A549 (cell line): ENCODE results near the gene KLF5. TPM values are rescaled to one million over a fixed set of nuclear protein-coding genes. Genes with fewer than 3 reads are reported as not detected.

Source experiments
- ATAC-seq, 2 experiments: fragments of 200-7000 bp in 1 of 2; fragments of >200 bp in 1 of 2; cut with Nextera tagmentation in 1 of 2; cut with Tn5 transposase in 1 of 2; 3 replicates each; pipeline versions ENCODE4 v1.8.0 to v1.9.1; 2018 to 2020; ENCODE audit warnings: mild to moderate bottlenecking in 1 of 2, moderate library complexity in 1 of 2
- CTCF ChIA-PET: fragments of 300-600 bp; sonication (Branson Sonifier 250); formaldehyde crosslinking; extraction: SDS; loops from one replicate; lab custom pipeline; 2021; ENCODE audit warnings: antibody characterized with exemption, inconsistent platforms; lab: Yijun Ruan, JAX
- POLR2A ChIA-PET: fragments of 350-600 bp; formaldehyde crosslinking; extraction: SDS; loops from one replicate; lab custom pipeline; 2021; ENCODE audit warnings: antibody characterized with exemption, inconsistent platforms; lab: Yijun Ruan, JAX
- DNase-seq, 2 experiments: peaks; one replicate each; pipeline versions ENCODE4 v3.0.0 to v3.0.0-alpha.2; 2011 to 2016; ENCODE audit warnings: low read depth in 1 of 2, low spot score in 1 of 2
- FAIRE-seq: peaks from 2 replicates; lab custom pipeline; 2011; peaks lifted over from hg19 to GRCh38; lab: Jason Lieb, UNC
- H3K27ac ChIP-seq, 2 experiments: fragments of >200 bp; sonication (Bioruptor Twin); formaldehyde crosslinking; 3 replicates each; pipeline ENCODE4 v1.5.1; 2016 to 2017
- H3K4me1 ChIP-seq: fragments of >200 bp; sonication (Bioruptor Twin); formaldehyde crosslinking; 3 replicates; pipeline ENCODE4 v1.6.1; 2016
- H3K4me2 ChIP-seq: fragments of >200 bp; sonication (Bioruptor Twin); formaldehyde crosslinking; 3 replicates; pipeline ENCODE4 v1.6.1; 2016
- H3K4me3 ChIP-seq: fragments of >200 bp; sonication (Bioruptor Twin); formaldehyde crosslinking; 3 replicates; pipeline ENCODE4 v1.5.1; 2016
- H3K9me3 ChIP-seq: fragments of >200 bp; sonication (Bioruptor Twin); formaldehyde crosslinking; 3 replicates; pipeline ENCODE4 v1.6.1; 2016
- BHLHE40 ChIP-seq: IDR thresholded peaks from 2 replicates; pipeline ENCODE4 v1.6.1; 2012; ENCODE audit warnings: low read depth, low read length, inconsistent platforms
- CHD2 ChIP-seq: fragments of 150-350 bp; IDR thresholded peaks from 2 replicates; pipeline ENCODE4 v1.6.1; 2014; ENCODE audit warnings: low read length; ENCODE audit not compliant: partially characterized antibody
- CHD4 ChIP-seq: fragments of 200-600 bp; sonication (generic); IDR thresholded peaks from 2 replicates; pipeline ENCODE4 v1.6.1; 2016; ENCODE audit warnings: antibody characterized with exemption, mild to moderate bottlenecking, borderline replicate concordance
- ESRRA ChIP-seq: fragments of 150-350 bp; IDR thresholded peaks from 2 replicates; pipeline ENCODE4 v1.6.1; 2014; ENCODE audit warnings: mild to moderate bottlenecking, low read length, borderline replicate concordance
- FOSL2 ChIP-seq, 2 experiments: fragments of 450-650 bp in 1 of 2; fragments of >200 bp in 1 of 2; sonication (Bioruptor Twin) in 1 of 2; formaldehyde crosslinking; IDR thresholded peaks; 2 replicates each; pipeline versions ENCODE4 v1.5.0 to v1.6.1; 2016 to 2020; ENCODE audit warnings: mild to moderate bottlenecking in 1 of 2, moderate library complexity in 1 of 2
- GATA3 ChIP-seq: IDR thresholded peaks from 2 replicates; pipeline ENCODE4 v1.6.1; 2012; ENCODE audit warnings: borderline replicate concordance
- HDAC2 ChIP-seq: fragments of 200-600 bp; sonication (generic); IDR thresholded peaks from 2 replicates; pipeline ENCODE4 v1.6.1; 2016
- HOXB13 ChIP-seq: fragments of 250-450 bp; sonication (Bioruptor Pico); IDR thresholded peaks from 2 replicates; pipeline ENCODE4 v1.5.0; 2020; ENCODE audit warnings: low read depth, mild to moderate bottlenecking, moderate library complexity
- HOXB5 ChIP-seq: fragments of 250-450 bp; sonication (Bioruptor Pico); IDR thresholded peaks from 2 replicates; pipeline ENCODE4 v1.5.0; 2020; ENCODE audit warnings: mild to moderate bottlenecking, moderate library complexity
- JUNB ChIP-seq: fragments of >200 bp; sonication (Bioruptor Twin); formaldehyde crosslinking; IDR thresholded peaks from 2 replicates; pipeline ENCODE4 v1.6.1; 2016
- MAFK ChIP-seq: fragments of 450-650 bp; IDR thresholded peaks from 2 replicates; pipeline ENCODE4 v1.6.1; 2014; ENCODE audit not compliant: partially characterized antibody
- NFE2L2 ChIP-seq: fragments of 150-350 bp; conservative IDR thresholded peaks from 2 replicates; pipeline ENCODE4 v1.6.1; 2014; ENCODE audit warnings: low read length
- NPAS2 ChIP-seq: fragments of 250-450 bp; sonication (Bioruptor Pico); IDR thresholded peaks from 2 replicates; pipeline ENCODE4 v1.8.0; 2022; ENCODE audit warnings: mild to moderate bottlenecking, moderate library complexity, borderline replicate concordance
- NR3C1 ChIP-seq: fragments of >200 bp; sonication (Bioruptor Twin); formaldehyde crosslinking; IDR thresholded peaks from 3 replicates; pipeline ENCODE4 v1.6.1; 2017
- PHF8 ChIP-seq: fragments of 200-600 bp; sonication (generic); IDR thresholded peaks from 2 replicates; pipeline ENCODE4 v1.6.1; 2016; ENCODE audit warnings: low read depth, mild to moderate bottlenecking, antibody characterized with exemption, moderate library complexity, borderline replicate concordance
- POLR2AphosphoS2 ChIP-seq: conservative IDR thresholded peaks from 2 replicates; pipeline ENCODE4 v1.6.1; 2012; ENCODE audit warnings: low read length, improper control_type of control experiment, inconsistent platforms
- SREBF2 ChIP-seq: fragments of 450-650 bp; IDR thresholded peaks from 2 replicates; pipeline ENCODE4 v1.6.1; 2014; ENCODE audit warnings: mild to moderate bottlenecking, moderate library complexity
- ZC3H11A ChIP-seq: fragments of 450-650 bp; IDR thresholded peaks from 2 replicates; pipeline ENCODE4 v1.6.1; 2014; ENCODE audit warnings: antibody characterized with exemption, mild to moderate bottlenecking
- WGBS: methylation state at CpG from one replicate; pipeline ENCODE4 v1.1.6; 2017; ENCODE audit errors: missing lambda C conversion rate; 5-methylcytosine and 5-hydroxymethylcytosine counted together
- polyA plus RNA-seq, 4 experiments: library from polyadenylated mRNA; depleted of rRNA in 3 of 4; stranded (reverse); fragments of >200 nt; fragmentation: RNase III in 1 of 4; extraction: RNeasy Plus Mini Kit Qiagen cat#74134 plus additional on column Dnase treatment in 1 of 4; gene quantifications; 2 replicates in 3 of 4; 3 replicates in 1 of 4; pipeline ENCODE4 v1.2.3, GENCODE V29; 2011 to 2017
- TF ChIP-seq, protein P1 (sequence below): fragments of 250-450 bp; sonication (Bioruptor Pico); IDR thresholded peaks from 2 replicates; pipeline ENCODE4 v1.5.0; 2020; ENCODE audit warnings: low read depth, mild to moderate bottlenecking, moderate library complexity
- TF ChIP-seq, protein P2 (sequence below): fragments of 150-350 bp; IDR thresholded peaks from 2 replicates; pipeline ENCODE4 v1.6.1; 2014; ENCODE audit warnings: low read depth, mild to moderate bottlenecking, low read length
- TF ChIP-seq, protein P3 (sequence below): fragments of >200 bp; sonication (Bioruptor Twin); formaldehyde crosslinking; IDR thresholded peaks from 3 replicates; pipeline ENCODE4 v1.5.1; 2016
- TF ChIP-seq, protein P4 (sequence below): fragments of >200 bp; sonication (Bioruptor Twin); formaldehyde crosslinking; IDR thresholded peaks from 2 replicates; pipeline ENCODE4 v1.6.1; 2016
- TF ChIP-seq, protein P5 (sequence below): IDR thresholded peaks from 2 replicates; pipeline ENCODE4 v1.6.1; 2012

KLF5 gene
- polyA plus RNA-seq, 2 of the 4 experiments (the other 2 are of a cell fraction): 48.7 to 83.5 TPM

DNA sequence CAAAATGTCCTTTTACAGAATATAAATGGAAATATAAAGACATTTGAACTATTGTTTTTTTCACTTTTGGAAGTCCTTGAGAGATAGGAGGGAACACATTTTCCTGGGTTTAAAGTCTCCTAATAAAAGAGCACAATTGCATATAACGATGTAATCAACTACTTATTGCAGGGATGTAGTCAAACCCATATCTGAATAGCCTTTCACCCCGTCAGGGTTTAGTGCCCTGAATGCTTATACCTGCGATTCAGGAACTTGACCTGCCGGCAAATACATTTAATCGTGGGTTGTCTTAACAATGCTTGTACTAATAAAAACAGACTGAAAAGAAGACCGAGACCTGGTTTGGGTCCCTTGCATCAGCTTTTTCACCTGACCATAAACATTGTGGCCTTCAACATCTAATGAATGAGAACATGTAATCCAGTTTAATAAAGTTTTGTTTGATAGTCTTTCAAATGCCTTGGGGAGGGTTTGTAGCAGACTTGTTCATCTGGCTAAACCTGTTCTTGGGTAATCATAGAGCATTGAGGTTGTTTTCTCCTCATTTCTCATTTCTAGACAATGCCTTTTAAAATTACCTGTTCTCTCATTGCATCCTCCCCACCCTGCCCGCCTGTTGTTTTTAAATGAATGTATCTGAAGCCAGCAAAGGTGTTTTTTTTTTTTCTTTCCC lies 7.0 kb downstream of the KLF5 start:
- TF ChIP-seq SREBF2 (no peak), CHD2 (no peak), HOXB5 (CRISPR knock-in tag) (no peak), GATA3 (no peak), CHD4 (no peak), POLR2AphosphoS2 (no peak)
- TF ChIP-seq, protein P1, sequence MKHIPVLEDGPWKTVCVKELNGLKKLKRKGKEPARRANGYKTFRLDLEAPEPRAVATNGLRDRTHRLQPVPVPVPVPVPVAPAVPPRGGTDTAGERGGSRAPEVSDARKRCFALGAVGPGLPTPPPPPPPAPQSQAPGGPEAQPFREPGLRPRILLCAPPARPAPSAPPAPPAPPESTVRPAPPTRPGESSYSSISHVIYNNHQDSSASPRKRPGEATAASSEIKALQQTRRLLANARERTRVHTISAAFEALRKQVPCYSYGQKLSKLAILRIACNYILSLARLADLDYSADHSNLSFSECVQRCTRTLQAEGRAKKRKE (CRISPR knock-in tag): no peak
- TF ChIP-seq, protein P2, sequence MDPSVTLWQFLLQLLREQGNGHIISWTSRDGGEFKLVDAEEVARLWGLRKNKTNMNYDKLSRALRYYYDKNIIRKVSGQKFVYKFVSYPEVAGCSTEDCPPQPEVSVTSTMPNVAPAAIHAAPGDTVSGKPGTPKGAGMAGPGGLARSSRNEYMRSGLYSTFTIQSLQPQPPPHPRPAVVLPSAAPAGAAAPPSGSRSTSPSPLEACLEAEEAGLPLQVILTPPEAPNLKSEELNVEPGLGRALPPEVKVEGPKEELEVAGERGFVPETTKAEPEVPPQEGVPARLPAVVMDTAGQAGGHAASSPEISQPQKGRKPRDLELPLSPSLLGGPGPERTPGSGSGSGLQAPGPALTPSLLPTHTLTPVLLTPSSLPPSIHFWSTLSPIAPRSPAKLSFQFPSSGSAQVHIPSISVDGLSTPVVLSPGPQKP: no peak
- peak overlapping the region; percentile 90 for H3K4me2 ChIP-seq
- ChIA-PET POLR2A (no interaction called here), CTCF (no interaction called here)
- peaks cover 71% of the 10 kb centered on the region for H3K4me1 ChIP-seq
- H3K4me3 ChIP-seq: peak overlapping the region; percentile 10; the same call in 1 of the 3 replicates
- no peaks in the 10 kb centered on the region for H3K9me3 ChIP-seq
- ATAC-seq (no peak), DNase-seq (no peak), FAIRE-seq (no peak)
- 35% methylated on average over 7 of the region's 7 CpGs for WGBS
- H3K27ac ChIP-seq: peak overlapping the region; percentile 13 to 59; a peak in 5 of 6 replicates

DNA sequence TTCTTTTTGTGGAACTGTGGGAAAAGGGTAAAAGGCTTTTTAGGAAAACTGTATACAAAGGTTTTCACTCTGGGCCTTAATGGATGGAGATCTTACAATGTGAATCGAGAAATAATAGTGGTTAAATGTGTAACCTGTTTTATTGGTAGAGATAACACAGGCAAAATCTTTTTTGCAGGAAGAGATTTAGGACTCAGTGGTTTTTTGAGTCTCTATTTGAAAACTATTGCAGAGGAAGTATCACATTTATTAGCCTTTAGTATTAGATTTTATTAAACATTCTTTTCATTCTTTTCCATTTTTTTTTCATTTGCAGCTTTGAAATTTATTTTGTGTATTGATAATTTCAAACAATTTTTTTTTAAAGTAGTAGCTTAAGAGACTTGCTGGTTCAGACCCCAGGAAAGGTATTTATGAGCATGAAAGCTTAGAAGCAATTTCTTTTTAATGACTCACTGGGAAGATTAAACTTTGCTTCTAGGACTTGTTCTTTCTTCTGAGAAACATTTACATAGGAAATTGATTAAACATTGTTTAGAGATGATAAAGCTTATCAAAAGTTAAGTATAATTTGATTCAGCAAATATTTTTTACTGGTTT lies 10.5 kb downstream of the KLF5 start:
- no peaks in the 10 kb centered on the region for H3K9me3 ChIP-seq
- peak overlapping the region; percentile 79 for H3K4me2 ChIP-seq
- no peak for TF ChIP-seq JUNB
- no peak for TF ChIP-seq POLR2AphosphoS2
- no peak for TF ChIP-seq ZC3H11A
- no peak for TF ChIP-seq FOSL2 (IDR thresholded peaks at IDR 0.05)
- TF ChIP-seq FOSL2 (CRISPR knock-in tag; IDR thresholded peaks at IDR 0.05): 0 out of 2 replicates have a peak, but pooled peaks have one; percentile 28
- POLR2A ChIA-PET: interaction anchor here (0.7 to 2.0 kb wide), 2 partner anchors 10 to 129 kb away, joined by 3 to 9 read pairs; partner anchors contain the start of gene KLF5
- H3K27ac ChIP-seq: peak overlapping the region; percentile 58 to 74
- WGBS: 9% methylated on average over 1 of the region's 1 CpG
- H3K4me1 ChIP-seq: peaks cover 83% of the 10 kb centered on the region
- CTCF ChIA-PET: no interaction called here
- ATAC-seq (no peak), DNase-seq (no peak), FAIRE-seq (no peak)
- peak overlapping the region; percentile 10; the same call in 2 of the 3 replicates for H3K4me3 ChIP-seq

DNA sequence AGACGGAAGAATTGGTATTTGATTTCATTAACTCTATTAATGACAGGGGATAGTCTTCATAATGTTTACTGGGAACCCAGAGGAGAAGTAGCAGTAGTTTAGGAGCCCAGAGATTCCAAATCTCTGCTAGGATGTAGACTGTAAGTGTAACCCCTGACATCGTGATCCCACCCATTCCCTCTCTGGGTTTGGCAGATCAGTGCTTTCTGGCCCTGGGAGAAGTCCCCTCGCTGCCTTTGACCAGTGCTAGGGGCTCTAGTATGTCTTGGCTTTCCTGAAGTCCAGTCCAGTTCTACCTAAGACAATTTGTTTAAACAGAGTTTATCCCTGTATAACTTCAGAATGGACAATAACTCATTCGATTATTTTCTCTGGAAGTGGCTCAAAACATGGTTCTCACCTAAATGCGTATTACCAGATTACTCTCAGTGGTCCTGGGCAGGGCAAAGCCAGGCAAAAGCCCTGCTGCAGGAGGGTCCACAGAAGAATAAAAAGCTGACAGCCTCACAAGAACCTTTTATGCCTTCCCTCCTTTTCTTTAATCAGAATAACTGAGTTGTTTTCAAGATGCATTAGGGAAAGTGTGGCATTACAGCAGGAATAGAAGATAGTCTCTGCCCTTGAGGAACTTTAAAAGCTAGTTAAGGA lies 11.8 kb downstream of the KLF5 start:
- 36% methylated on average over 5 of the region's 5 CpGs for WGBS
- DNase-seq (no peak), FAIRE-seq (no peak), ATAC-seq (peak; percentile 47 to 63; a peak in 4 of 6 replicates)
- ChIA-PET CTCF (no interaction called here), POLR2A (interaction anchor here (2.5 to 3.2 kb wide), 2 partner anchors 10 to 12 kb away, joined by 7 to 12 read pairs; partner anchors contain the start of gene KLF5)
- Histone ChIP-seq H3K4me3 (peak overlapping the region; percentile 19; the same call in 1 of the 3 replicates), H3K27ac (peak overlapping the region; percentile 58 to 82), H3K4me1 (peaks cover 83% of the 10 kb centered on the region), H3K9me3 (no peaks in the 10 kb centered on the region), H3K4me2 (peak overlapping the region; percentile 79)
- TF ChIP-seq HDAC2 (no peak), NPAS2 (CRISPR knock-in tag) (no peak), HOXB13 (no peak), NFE2L2 (no peak), PHF8 (no peak), BHLHE40 (no peak), CHD2 (no peak), FOSL2 (IDR thresholded peaks at IDR 0.05) (no peak), FOSL2 (CRISPR knock-in tag; IDR thresholded peaks at IDR 0.05) (no peak), MAFK (no peak), NR3C1 (no peak), GATA3 (no peak), ESRRA (no peak)
- TF ChIP-seq, protein P1 (CRISPR knock-in tag): no peak
- TF ChIP-seq, protein P3, sequence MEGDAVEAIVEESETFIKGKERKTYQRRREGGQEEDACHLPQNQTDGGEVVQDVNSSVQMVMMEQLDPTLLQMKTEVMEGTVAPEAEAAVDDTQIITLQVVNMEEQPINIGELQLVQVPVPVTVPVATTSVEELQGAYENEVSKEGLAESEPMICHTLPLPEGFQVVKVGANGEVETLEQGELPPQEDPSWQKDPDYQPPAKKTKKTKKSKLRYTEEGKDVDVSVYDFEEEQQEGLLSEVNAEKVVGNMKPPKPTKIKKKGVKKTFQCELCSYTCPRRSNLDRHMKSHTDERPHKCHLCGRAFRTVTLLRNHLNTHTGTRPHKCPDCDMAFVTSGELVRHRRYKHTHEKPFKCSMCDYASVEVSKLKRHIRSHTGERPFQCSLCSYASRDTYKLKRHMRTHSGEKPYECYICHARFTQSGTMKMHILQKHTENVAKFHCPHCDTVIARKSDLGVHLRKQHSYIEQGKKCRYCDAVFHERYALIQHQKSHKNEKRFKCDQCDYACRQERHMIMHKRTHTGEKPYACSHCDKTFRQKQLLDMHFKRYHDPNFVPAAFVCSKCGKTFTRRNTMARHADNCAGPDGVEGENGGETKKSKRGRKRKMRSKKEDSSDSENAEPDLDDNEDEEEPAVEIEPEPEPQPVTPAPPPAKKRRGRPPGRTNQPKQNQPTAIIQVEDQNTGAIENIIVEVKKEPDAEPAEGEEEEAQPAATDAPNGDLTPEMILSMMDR: no peak
- TF ChIP-seq, protein P4, sequence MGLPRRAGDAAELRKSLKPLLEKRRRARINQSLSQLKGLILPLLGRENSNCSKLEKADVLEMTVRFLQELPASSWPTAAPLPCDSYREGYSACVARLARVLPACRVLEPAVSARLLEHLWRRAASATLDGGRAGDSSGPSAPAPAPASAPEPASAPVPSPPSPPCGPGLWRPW: no peak
- TF ChIP-seq, protein P5, sequence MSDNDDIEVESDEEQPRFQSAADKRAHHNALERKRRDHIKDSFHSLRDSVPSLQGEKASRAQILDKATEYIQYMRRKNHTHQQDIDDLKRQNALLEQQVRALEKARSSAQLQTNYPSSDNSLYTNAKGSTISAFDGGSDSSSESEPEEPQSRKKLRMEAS: no peak
- TF ChIP-seq, protein P2: no peak
